ENCODE measurements around the gene TMEM250. TPM values are rescaled to one million over a fixed set of nuclear protein-coding genes. Genes with fewer than 3 reads are reported as not detected.

Gene TMEM250
- total and polyA plus RNA-seq, 7 donors, result 23.7 to 48.4 (median 30.0) TPM

DNA sequence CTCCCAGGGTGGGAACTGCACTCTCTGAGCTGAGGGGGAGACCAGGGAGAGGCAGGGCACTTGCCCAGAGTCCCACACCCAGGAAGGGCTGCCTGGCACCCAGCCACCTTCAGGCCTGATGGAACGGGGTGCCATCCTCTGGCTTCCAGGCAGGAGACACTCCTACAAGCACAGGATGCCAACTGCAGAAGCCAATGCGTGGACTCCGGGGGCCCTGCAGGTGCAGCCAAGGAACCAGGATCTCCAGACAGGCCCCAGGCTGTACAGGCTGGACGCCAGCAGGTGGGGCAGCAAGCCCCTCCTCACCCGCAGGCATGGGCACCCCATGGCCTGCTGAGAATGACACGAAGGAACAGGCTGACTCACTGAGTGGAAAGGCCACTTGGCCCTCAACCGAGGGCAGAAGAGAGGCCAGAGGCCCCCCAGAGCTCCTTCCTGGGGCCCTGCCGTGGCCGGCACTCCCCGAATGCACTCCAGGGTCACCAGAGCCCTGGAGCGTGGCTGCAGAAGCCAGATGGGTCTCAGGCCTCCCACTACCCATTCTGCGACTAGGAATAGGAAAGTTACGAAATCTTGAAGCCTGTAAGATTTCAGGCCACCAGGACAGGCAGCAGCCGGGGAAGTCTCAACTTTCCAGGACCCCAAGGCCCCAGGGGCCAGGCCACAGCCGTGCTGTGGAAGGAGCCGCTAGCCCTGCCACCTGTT lies 39.3 kb downstream of the TMEM250 start:
- intact Hi-C loops (cut with DNase I), result no loop called here
- peak overlapping the region; percentile 74 to 88 (median 79) for H3K27ac ChIP-seq
- peaks cover 0 to 17% (median 0%) of the 10 kb centered on the region in 4 donors for H3K36me3 ChIP-seq
- peak; percentile 78 for DNase-seq
- no peaks in the 10 kb centered on the region for H3K9me3 ChIP-seq
- peaks cover 0 to 91% (median 87%) of the 10 kb centered on the region in 4 donors for H3K4me1 ChIP-seq
- no peaks in the 10 kb centered on the region for H3K27me3 ChIP-seq
- TF ChIP-seq POLR2A (IDR thresholded peaks at IDR 0.05) (no peak), EP300 (IDR thresholded peaks at IDR 0.05) (no peak), CTCF (IDR thresholded peaks at IDR 0.05) (no peak), POLR2AphosphoS5 (IDR thresholded peaks at IDR 0.05) (no peak)
- WGBS, 2 donors, result 61 to 74% methylated on average over 16 of the region's 16 CpGs
- no peak overlapping the region for H3K4me3 ChIP-seq

DNA sequence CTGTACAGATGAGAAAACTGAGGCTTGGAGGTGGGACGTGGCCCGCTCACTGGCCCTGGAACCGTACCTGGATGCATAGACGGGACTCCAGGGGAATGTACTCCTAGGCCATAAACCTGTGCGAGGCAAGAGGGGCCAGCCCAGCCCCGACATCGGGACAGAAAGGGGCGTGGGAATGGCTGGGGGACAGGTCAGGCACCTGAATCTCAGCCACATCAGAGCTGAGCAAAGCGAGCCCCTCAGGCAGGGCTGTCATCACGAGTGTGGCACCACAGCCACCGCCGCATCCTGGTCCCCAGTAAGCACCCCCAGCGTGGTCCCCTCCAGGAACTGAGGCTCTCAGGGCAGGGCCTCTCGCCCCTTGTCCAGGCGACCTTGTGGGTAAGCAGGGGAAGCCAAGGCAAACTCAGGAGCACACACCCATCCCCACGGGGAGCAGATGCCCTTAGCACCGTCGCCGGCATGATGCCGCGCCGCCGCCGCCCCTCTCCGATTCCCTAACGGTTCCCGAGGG lies 40.1 kb downstream of the TMEM250 start:
- TF ChIP-seq POLR2A (IDR thresholded peaks at IDR 0.05), result no peak
- no peak for TF ChIP-seq POLR2AphosphoS5 (IDR thresholded peaks at IDR 0.05)
- TF ChIP-seq EP300 (IDR thresholded peaks at IDR 0.05), result no peak
- TF ChIP-seq CTCF (IDR thresholded peaks at IDR 0.05), result no peak
- DNase-seq, result peak; percentile 62
- H3K27me3 ChIP-seq, result no peaks in the 10 kb centered on the region
- peaks cover 0 to 12% (median 0%) of the 10 kb centered on the region in 4 donors for H3K36me3 ChIP-seq
- no peak overlapping the region for H3K4me3 ChIP-seq
- H3K27ac ChIP-seq, result peak overlapping the region; percentile 74 to 88 (median 79)
- no peaks in the 10 kb centered on the region for H3K9me3 ChIP-seq
- H3K4me1 ChIP-seq, result peaks cover 0 to 84% (median 80%) of the 10 kb centered on the region in 4 donors
- WGBS, 2 donors, result 84 to 89% methylated on average over 27 of the region's 27 CpGs
- intact Hi-C loops (cut with DNase I), result no loop called here

- no peaks in the 10 kb centered on the region for H3K9me3 ChIP-seq
- intact Hi-C loops (cut with DNase I), result no loop called here
- H3K4me1 ChIP-seq, result peaks cover 0 to 81% (median 75%) of the 10 kb centered on the region in 4 donors
- no peak for TF ChIP-seq EP300 (IDR thresholded peaks at IDR 0.05)
- peak in 1 of 4 donors; percentile 20 for TF ChIP-seq POLR2AphosphoS5 (IDR thresholded peaks at IDR 0.05)
- H3K27me3 ChIP-seq, result no peaks in the 10 kb centered on the region
- peak overlapping the region; percentile 74 to 88 (median 79) for H3K27ac ChIP-seq
- H3K36me3 ChIP-seq, result peaks cover 0 to 7% (median 0%) of the 10 kb centered on the region in 4 donors
- H3K4me3 ChIP-seq, result no peak overlapping the region
- WGBS, 2 donors, result 83 to 89% methylated on average over 12 of the region's 12 CpGs
- DNase-seq, result peak; percentile 58
Measured at GRCh38 chr9:136078024-136078423, 40.7 kb downstream of the TMEM250 start.

DNA sequence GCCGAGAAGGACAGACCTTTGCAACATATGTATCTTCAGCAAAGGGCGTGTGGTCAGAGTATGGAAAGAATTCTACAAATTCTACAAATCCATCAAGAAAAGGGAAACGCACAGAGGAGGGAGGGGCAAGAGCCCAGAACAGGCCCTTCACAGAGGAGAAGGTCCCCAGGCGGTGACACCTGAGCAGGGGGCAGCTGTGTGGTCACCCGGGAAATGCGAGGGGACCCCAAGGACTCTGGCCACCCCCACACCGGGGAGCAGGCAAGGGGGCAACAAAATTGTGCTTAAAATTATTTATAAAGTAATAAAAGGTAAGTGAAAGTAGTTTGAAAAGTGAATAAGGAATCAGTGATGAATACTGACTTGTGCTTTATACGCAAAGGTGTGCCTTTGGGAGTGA lies 41.2 kb downstream of the TMEM250 start:
- TF ChIP-seq POLR2AphosphoS5 (IDR thresholded peaks at IDR 0.05), result no peak
- TF ChIP-seq CTCF (IDR thresholded peaks at IDR 0.05), result no peak
- no peak for TF ChIP-seq POLR2A (IDR thresholded peaks at IDR 0.05)
- no peak for TF ChIP-seq EP300 (IDR thresholded peaks at IDR 0.05)
- WGBS, 2 donors, result 79 to 89% methylated on average over 8 of the region's 8 CpGs
- Histone ChIP-seq H3K27me3 (no peaks in the 10 kb centered on the region), H3K36me3 (peaks cover 0 to 7% (median 0%) of the 10 kb centered on the region in 4 donors), H3K4me1 (peaks cover 0 to 76% (median 69%) of the 10 kb centered on the region in 4 donors), H3K9me3 (no peaks in the 10 kb centered on the region), H3K27ac (peak overlapping the region; percentile 74 to 88 (median 79)), H3K4me3 (no peak overlapping the region)
- peak; percentile 40 for DNase-seq
- intact Hi-C loops (cut with DNase I), result no loop called here

DNA sequence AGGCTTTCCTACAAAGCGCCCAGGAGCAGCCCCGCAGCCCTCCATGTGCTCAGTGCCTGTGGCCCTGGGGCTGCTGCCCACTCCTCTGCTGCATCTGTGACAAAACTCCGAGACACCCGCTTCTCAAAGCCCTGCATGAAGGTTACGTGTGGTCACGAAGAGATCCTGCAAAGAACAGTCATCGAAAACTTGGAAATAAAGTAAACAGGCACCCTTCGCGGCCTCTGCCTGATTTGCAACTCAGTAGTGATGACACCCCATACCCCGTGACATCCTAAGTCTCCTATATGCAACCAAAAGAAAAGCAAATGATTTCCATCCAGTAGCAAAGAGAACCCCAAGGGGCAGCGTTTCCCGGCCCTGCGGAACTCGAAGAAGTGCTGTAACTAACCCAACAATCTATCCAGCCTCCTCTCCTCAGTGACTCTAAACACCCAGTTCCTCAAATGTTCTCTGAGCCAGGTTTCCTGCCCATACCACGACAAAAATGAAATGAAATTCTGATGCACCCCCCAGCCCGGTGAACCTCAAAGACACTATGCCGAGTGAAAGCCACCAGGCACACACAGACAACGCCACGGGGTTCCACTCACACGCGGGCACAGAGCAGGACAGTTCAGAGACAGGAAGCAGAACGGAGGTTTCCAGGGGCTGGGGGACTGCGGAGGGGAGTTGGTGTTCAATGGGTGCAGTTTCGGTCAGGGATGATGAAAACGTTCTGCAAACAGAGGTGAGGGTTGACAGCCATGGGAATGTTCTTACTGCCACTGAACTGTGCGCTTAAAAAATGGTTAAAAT lies 42.6 kb downstream of the TMEM250 start:
- 60 to 89% methylated on average over 26 of the region's 26 CpGs for WGBS, 2 donors
- peak; percentile 64 for DNase-seq
- Histone ChIP-seq H3K9me3 (no peaks in the 10 kb centered on the region), H3K27me3 (no peaks in the 10 kb centered on the region), H3K27ac (peak overlapping the region; percentile 19 to 88 (median 66)), H3K4me1 (peaks cover 0 to 62% (median 55%) of the 10 kb centered on the region in 4 donors), H3K4me3 (no peak overlapping the region), H3K36me3 (peaks cover 0 to 7% (median 0%) of the 10 kb centered on the region in 4 donors)
- intact Hi-C loops (cut with DNase I), result no loop called here
- TF ChIP-seq POLR2AphosphoS5 (IDR thresholded peaks at IDR 0.05) (no peak), CTCF (IDR thresholded peaks at IDR 0.05) (no peak), EP300 (IDR thresholded peaks at IDR 0.05) (no peak), POLR2A (IDR thresholded peaks at IDR 0.05) (no peak)

Data from sigmoid colon (tissue), 7 donors.